HepG2 (cell line): ENCODE data around the gene CIROP. TPM values are rescaled to one million over a fixed set of nuclear protein-coding genes. Genes with fewer than 3 reads are reported as not detected.
A peak's percentile ranks its signal among the peaks of the same experiment; 100 is the strongest.

Experiments
- AHDC1 ChIP-seq: sonication (generic); formaldehyde crosslinking; IDR thresholded peaks from 2 replicates; pipeline ENCODE4 v1.5.1; 2020; ENCODE audit warnings: mild to moderate bottlenecking, missing genetic modification reagents, borderline replicate concordance
- BCLAF1 ChIP-seq: fragments of 450-650 bp; IDR thresholded peaks from 2 replicates; pipeline ENCODE4 v1.6.1; 2017; ENCODE audit warnings: mild to moderate bottlenecking
- MLLT10 ChIP-seq: sonication (generic); formaldehyde crosslinking; IDR thresholded peaks from 2 replicates; pipeline ENCODE4 v1.4.0; 2020; ENCODE audit warnings: missing genetic modification reagents
- NCOA2 ChIP-seq: sonication (generic); formaldehyde crosslinking; IDR thresholded peaks from 2 replicates; pipeline ENCODE4 v1.8.0; 2022; ENCODE audit warnings: inconsistent platforms
- NR3C1 ChIP-seq: sonication (generic); formaldehyde crosslinking; IDR thresholded peaks from 2 replicates; pipeline ENCODE4 v1.4.0; 2020; ENCODE audit warnings: missing genetic modification reagents
- PCBP2 ChIP-seq: fragments of 200-400 bp; formaldehyde crosslinking; optimal IDR thresholded peaks from 2 replicates; pipeline ENCODE3; 2018; ENCODE audit warnings: low read length, low read depth; ENCODE audit not compliant: poor library complexity, severe bottlenecking
- RORA ChIP-seq: sonication (generic); formaldehyde crosslinking; IDR thresholded peaks from 2 replicates; pipeline ENCODE4 v1.5.0; 2020; ENCODE audit warnings: mild to moderate bottlenecking, missing genetic modification reagents, moderate library complexity
- SP140L ChIP-seq: sonication (generic); formaldehyde crosslinking; IDR thresholded peaks from 2 replicates; pipeline ENCODE4 v1.4.0; 2020; ENCODE audit warnings: missing genetic modification reagents, borderline replicate concordance
- TFE3 ChIP-seq: IDR thresholded peaks from 2 replicates; pipeline ENCODE4 v1.6.1; 2016
- ZC3H13 ChIP-seq: sonication (generic); formaldehyde crosslinking; IDR thresholded peaks from 2 replicates; pipeline ENCODE4 v1.8.1; 2023; ENCODE audit warnings: mild to moderate bottlenecking, missing genetic modification reagents, moderate library complexity
- ZNF136 ChIP-seq: sonication (generic); formaldehyde crosslinking; IDR thresholded peaks from 2 replicates; pipeline ENCODE4 v1.8.1; 2022; ENCODE audit warnings: low read depth, mild to moderate bottlenecking, moderate library complexity, missing genetic modification reagents
- ZNF224 ChIP-seq: sonication (generic); formaldehyde crosslinking; IDR thresholded peaks from 2 replicates; pipeline ENCODE4 v1.5.0; 2020; ENCODE audit warnings: mild to moderate bottlenecking, missing genetic modification reagents
- ZNF546 ChIP-seq: sonication (generic); formaldehyde crosslinking; conservative IDR thresholded peaks from 2 replicates; pipeline ENCODE4 v1.8.1; 2023; ENCODE audit warnings: mild to moderate bottlenecking, missing genetic modification reagents
- ZNF652 ChIP-seq: IDR thresholded peaks from 2 replicates; pipeline ENCODE4 v1.6.1; 2016; ENCODE audit warnings: low read depth, borderline replicate concordance
- ZNF703 ChIP-seq: sonication (generic); formaldehyde crosslinking; IDR thresholded peaks from 2 replicates; pipeline ENCODE4 v1.5.1; 2020; ENCODE audit warnings: missing genetic modification reagents, mild to moderate bottlenecking, moderate library complexity, borderline replicate concordance
- ZNF761 ChIP-seq: sonication (generic); formaldehyde crosslinking; conservative IDR thresholded peaks from 2 replicates; pipeline ENCODE4 v1.4.0; 2020; ENCODE audit warnings: mild to moderate bottlenecking, missing genetic modification reagents
- ZNF768 ChIP-seq: sonication (generic); formaldehyde crosslinking; IDR thresholded peaks from 2 replicates; pipeline ENCODE4 v1.4.0; 2020; ENCODE audit warnings: missing genetic modification reagents
- ZSCAN25 ChIP-seq: sonication (generic); formaldehyde crosslinking; IDR thresholded peaks from 2 replicates; pipeline ENCODE4 v1.8.0; 2022; ENCODE audit warnings: mild to moderate bottlenecking, missing genetic modification reagents
- polyA plus RNA-seq, 8 experiments: library from polyadenylated mRNA; depleted of rRNA in 3 of 8; stranded (reverse) in 7 of 8; unstranded in 1 of 8; fragments of >200 nt; fragmentation: Illumina TruSeq in 4 of 8; extraction: Trizol in 4 of 8; gene quantifications; 2 replicates each; pipeline versions ENCODE4 v1.2.1 to v1.2.3, GENCODE V29; 2011 to 2016; ENCODE audit warnings: low read depth in 4 of 8, missing spikeins in 1 of 8, mixed read lengths in 1 of 8; ENCODE audit not compliant: insufficient read depth in 1 of 8
- total RNA-seq, 5 experiments: library from RNA; depleted of rRNA; stranded (reverse); fragments of >200 nt; fragmentation: Illumina TruSeq; extraction: Trizol; gene quantifications; 2 replicates each; pipeline ENCODE4 v1.2.3, GENCODE V29; 2016; ENCODE audit warnings: low read depth in 1 of 5

CIROP gene
- total and polyA plus RNA-seq, 2 of the 13 experiments (the other 11 are each of a cell fraction or from before 2014, with no cell fraction given) = 0.07 TPM; not detected in 1

DNA sequence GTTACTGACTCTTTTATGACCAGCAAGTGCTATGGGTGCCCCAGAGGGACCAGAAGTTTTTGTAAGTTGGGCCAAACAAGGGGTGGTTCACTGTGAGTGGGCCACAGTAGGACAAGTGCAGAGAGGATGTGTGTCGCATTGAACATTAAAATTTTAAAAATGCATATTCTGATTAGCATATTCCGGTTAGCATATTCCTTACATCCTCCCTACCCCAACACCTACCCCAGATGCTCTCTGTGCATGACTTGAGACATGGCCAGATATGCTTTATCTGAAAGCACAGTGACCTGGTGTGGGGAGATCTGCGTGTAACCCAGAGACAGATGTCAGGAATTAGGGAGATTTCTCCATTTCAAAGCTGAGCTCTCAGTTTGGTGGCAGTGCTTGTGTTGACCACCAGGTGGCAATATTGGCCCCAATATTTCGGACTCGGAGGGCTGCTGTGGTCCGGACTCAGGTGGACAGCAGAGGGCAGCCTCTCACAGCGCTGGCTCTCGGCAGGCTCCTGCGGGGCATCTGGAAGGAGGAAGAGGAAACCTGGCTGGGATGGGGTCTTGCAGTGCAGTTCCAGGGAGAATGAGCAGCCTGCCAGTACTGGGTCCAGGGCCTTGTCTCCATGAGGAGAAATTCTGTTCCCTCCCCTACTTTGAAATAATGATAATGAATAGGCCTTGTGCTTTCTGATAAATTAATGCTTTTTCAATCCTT is 15.9 kb upstream of the CIROP start (continued):
- TF ChIP-seq AHDC1 (no peak), ZC3H13 (no peak), NR3C1 (CRISPR knock-in tag) (no peak), ZSCAN25 (CRISPR knock-in tag) (no peak), ZNF224 (CRISPR knock-in tag) (no peak), ZNF546 (no peak), MLLT10 (CRISPR knock-in tag) (no peak), RORA (CRISPR knock-in tag) (no peak), TFE3 (peak; percentile 75), ZNF768 (peak; percentile 82), PCBP2 (peak; percentile 81), ZNF652 (CRISPR knock-in tag) (peak; percentile 40; the same call in 1 of the 2 replicates), NCOA2 (CRISPR knock-in tag) (peak; percentile 50), ZNF703 (CRISPR knock-in tag) (no peak), ZNF136 (CRISPR knock-in tag) (0 out of 2 replicates have a peak, but pooled peaks have one; percentile 79), ZNF761 (CRISPR knock-in tag) (no peak), BCLAF1 (no peak), SP140L (CRISPR knock-in tag) (0 out of 2 replicates have a peak, but pooled peaks have one; percentile 51)
